ENCODE data around the gene HES6. TPM values are rescaled to one million over a fixed set of nuclear protein-coding genes. Genes with fewer than 3 reads are reported as not detected.
"Not testable (repeated sequence)": the region's sequence is repeated elsewhere in the genome, so short reads cannot be mapped to it uniquely, and the experiment has no call there.

HES6 gene
- total RNA-seq, 4 donors from 2014 or later, result 3.8 to 19.5 (median 12.2) TPM

- H3K4me3 ChIP-seq, result no peak overlapping the region
- peaks cover 0 to 35% of the 10 kb centered on the region in 2 donors for H3K36me3 ChIP-seq
- no peaks in the 10 kb centered on the region for H3K27me3 ChIP-seq
- 100% methylated on average over 1 of the region's 6 CpGs; no CpG with 5 or more reads in 1 of the 2 donors for WGBS, 2 donors (ENCODE audit: low coverage in 1 of 2)
- peaks cover 0 to 53% (median 18%) of the 10 kb centered on the region in 3 donors for H3K4me1 ChIP-seq
- H3K27ac ChIP-seq, result peak overlapping the region in 1 of 4 donors; percentile 7
- no peak for TF ChIP-seq EP300 (IDR thresholded peaks at IDR 0.05)
- no peak for TF ChIP-seq POLR2A (IDR thresholded peaks at IDR 0.05)
- TF ChIP-seq POLR2AphosphoS5 (IDR thresholded peaks at IDR 0.05), result no peak
- TF ChIP-seq CTCF (IDR thresholded peaks at IDR 0.05), result no peak
- H3K9me3 ChIP-seq, result no peaks in the 10 kb centered on the region
- no peak for ATAC-seq
These were observed 39.5 kb upstream of the HES6 start for GRCh38 chr2:238279324-238279682.

DNA sequence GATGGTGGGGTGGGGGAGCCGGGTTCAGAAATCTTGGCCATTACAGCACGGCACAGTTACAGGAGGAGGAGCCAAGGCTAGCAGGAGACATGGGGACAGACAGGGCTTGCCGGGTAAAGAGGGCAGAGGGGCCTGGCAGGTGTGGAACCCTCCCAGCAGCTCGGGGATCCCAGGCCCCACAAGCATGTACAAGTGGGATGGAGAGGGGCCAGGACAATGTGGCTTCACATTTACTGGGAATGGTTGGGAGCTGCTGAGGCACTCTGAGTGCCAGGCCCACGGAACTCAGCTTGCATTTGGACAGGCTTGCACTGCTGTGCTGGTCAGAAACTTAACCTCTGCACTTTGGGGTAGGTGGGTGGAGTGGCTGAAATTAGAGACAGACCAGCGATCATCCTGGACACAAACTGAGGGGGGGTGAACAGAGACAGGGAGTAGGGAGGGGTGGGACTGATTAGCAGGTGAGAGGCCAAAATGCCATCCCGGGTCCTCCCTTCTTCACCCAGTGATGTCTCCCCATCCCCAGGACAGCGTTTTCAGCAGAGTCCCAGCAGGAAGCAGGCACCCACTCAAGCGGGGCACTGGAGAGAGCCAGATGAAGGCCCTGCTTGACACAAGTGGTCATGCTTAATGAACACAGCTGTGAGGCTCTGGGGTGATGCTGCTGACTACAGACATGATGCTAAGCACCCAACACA lies 38.9 kb upstream of the HES6 start:
- Histone ChIP-seq H3K9me3 (no peaks in the 10 kb centered on the region), H3K27me3 (no peaks in the 10 kb centered on the region), H3K4me1 (peaks cover 0 to 48% (median 16%) of the 10 kb centered on the region in 3 donors), H3K4me3 (no peak overlapping the region), H3K36me3 (peaks cover 0 to 40% of the 10 kb centered on the region in 2 donors), H3K27ac (peak overlapping the region in 1 of 4 donors; percentile 7)
- 50% methylated on average over 4 of the region's 9 CpGs; no CpG with 5 or more reads in 1 of the 2 donors for WGBS, 2 donors (ENCODE audit: low coverage in 1 of 2)
- ATAC-seq, result no peak
- no peak for TF ChIP-seq POLR2AphosphoS5 (IDR thresholded peaks at IDR 0.05)
- TF ChIP-seq EP300 (IDR thresholded peaks at IDR 0.05), result no peak
- no peak for TF ChIP-seq CTCF (IDR thresholded peaks at IDR 0.05)
- no peak for TF ChIP-seq POLR2A (IDR thresholded peaks at IDR 0.05)

DNA sequence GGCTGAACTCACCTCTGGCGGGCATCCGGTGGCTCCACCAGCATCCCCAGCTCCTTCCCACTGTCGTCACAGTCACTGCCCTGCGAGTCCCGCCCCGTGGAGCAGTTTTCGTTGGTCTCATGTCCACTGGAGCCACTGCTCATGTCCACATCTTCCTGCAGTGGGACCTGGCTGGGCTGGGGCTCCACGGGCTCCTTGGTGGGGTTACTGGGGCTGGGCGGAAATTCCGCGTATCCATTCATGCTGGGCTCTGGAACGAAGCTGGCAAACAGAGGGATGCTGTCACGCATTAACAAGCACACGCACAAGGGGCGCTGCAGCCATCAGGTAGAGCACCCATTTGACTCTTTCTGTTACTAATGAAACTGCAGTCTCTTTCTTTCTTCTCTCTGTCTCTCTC lies 37.9 kb upstream of the HES6 start:
- no peak for ATAC-seq
- no peak for TF ChIP-seq POLR2AphosphoS5 (IDR thresholded peaks at IDR 0.05)
- peaks cover 0 to 51% of the 10 kb centered on the region in 2 donors for H3K36me3 ChIP-seq
- peaks cover 0 to 37% (median 7%) of the 10 kb centered on the region in 3 donors for H3K4me1 ChIP-seq
- WGBS, 2 donors (ENCODE audit: low coverage in 1 of 2), result 82 to 100% methylated on average over 5 to 11 of the region's 15 CpGs
- no peaks in the 10 kb centered on the region for H3K9me3 ChIP-seq
- H3K27me3 ChIP-seq, result no peaks in the 10 kb centered on the region
- H3K27ac ChIP-seq, result no peak overlapping the region
- H3K4me3 ChIP-seq, result no peak overlapping the region

DNA sequence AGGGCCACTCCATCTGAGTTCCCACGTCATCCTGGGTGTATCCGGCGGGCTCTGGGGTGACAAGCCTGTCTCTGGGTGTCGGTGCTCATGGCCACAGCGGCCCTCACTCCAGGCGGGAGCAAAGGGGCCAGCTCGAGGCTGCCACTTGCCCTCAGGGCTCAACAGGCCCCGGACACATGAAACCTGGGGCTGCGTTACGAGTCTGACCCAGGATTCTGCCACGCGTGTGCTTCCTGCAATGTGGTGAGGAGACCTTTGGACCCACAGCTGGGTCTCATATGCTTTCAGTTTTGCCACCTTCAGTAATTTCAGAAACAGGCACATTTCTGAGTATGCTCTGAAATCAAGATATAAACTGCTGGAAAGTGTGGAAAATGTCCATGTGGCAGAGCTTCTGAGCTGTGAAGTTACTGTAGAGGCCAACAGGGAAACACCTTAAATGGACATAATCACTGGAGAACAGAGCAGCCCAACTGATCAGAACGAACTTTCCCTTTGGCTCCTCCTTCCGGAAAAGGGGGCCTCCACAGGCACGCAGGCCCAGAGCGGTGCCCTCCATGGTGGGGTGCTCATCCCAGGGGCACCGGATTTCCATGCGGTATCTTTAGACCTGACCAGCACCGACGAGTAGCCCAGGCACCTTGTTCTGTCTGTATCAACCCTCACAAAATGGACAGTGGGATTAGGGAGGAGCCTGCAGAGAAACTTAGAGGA lies 34.5 kb upstream of the HES6 start:
- no peak for ATAC-seq
- Histone ChIP-seq H3K4me1 (peaks cover 0 to 14% (median 4%) of the 10 kb centered on the region in 3 donors), H3K9me3 (no peaks in the 10 kb centered on the region), H3K36me3 (peaks cover 0 to 84% of the 10 kb centered on the region in 2 donors), H3K27me3 (no peaks in the 10 kb centered on the region), H3K27ac (peak overlapping the region in 1 of 4 donors; percentile 48), H3K4me3 (no peak overlapping the region)
- TF ChIP-seq CTCF (IDR thresholded peaks at IDR 0.05), result no peak
- TF ChIP-seq POLR2A (IDR thresholded peaks at IDR 0.05), result no peak
- TF ChIP-seq POLR2AphosphoS5 (IDR thresholded peaks at IDR 0.05), result no peak
- TF ChIP-seq EP300 (IDR thresholded peaks at IDR 0.05), result no peak
- WGBS, 2 donors (ENCODE audit: low coverage in 1 of 2), result 80 to 86% methylated on average over 1 to 12 of the region's 20 CpGs

GRCh38 chr2:238273433-238273832 lies 33.6 kb upstream of the HES6 start:
- not testable (repeated sequence) for H3K27ac ChIP-seq, H3K4me1 ChIP-seq, H3K27me3 ChIP-seq, ATAC-seq, H3K4me3 ChIP-seq, H3K9me3 ChIP-seq
- H3K36me3 ChIP-seq, result peaks cover 0 to 92% of the 10 kb centered on the region in 2 donors
- 84 to 94% methylated on average over 2 to 9 of the region's 10 CpGs for WGBS, 2 donors (ENCODE audit: low coverage in 1 of 2)

- Histone ChIP-seq H3K4me1 (no peaks in the 10 kb centered on the region), H3K36me3 (peaks cover 0 to 99% of the 10 kb centered on the region in 2 donors), H3K27me3 (no peaks in the 10 kb centered on the region), H3K27ac (no peak overlapping the region), H3K4me3 (no peak overlapping the region), H3K9me3 (no peaks in the 10 kb centered on the region)
- no peak for ATAC-seq
- no peak for TF ChIP-seq POLR2AphosphoS5 (IDR thresholded peaks at IDR 0.05)
- no peak for TF ChIP-seq POLR2A (IDR thresholded peaks at IDR 0.05)
- TF ChIP-seq EP300 (IDR thresholded peaks at IDR 0.05), result no peak
- TF ChIP-seq CTCF (IDR thresholded peaks at IDR 0.05), result no peak
- WGBS, 2 donors (ENCODE audit: low coverage in 1 of 2), result 80 to 88% methylated on average over 1 to 4 of the region's 4 CpGs
These were observed 32.3 kb upstream of the HES6 start for GRCh38 chr2:238272156-238272555.

GRCh38 chr2:238271686-238272085 lies 31.8 kb upstream of the HES6 start:
- not testable (repeated sequence) for H3K27ac ChIP-seq, H3K27me3 ChIP-seq, H3K9me3 ChIP-seq, ATAC-seq, H3K4me3 ChIP-seq, H3K4me1 ChIP-seq
- peaks cover 0 to 99% of the 10 kb centered on the region in 2 donors for H3K36me3 ChIP-seq
- WGBS, 2 donors (ENCODE audit: low coverage in 1 of 2), result 70 to 94% methylated on average over 2 to 4 of the region's 8 CpGs

Data from gastroesophageal sphincter (tissue), 4 donors.